Psoas muscle (tissue), 8 donors: ENCODE measurements around the gene BAIAP2. TPM values are rescaled to one million over a fixed set of nuclear protein-coding genes. Genes with fewer than 3 reads are reported as not detected.
A peak's percentile ranks its signal among the peaks of the same experiment; 100 is the strongest.

Source experiments
- ATAC-seq, 4 donors: fragments of 200-7000 bp; cut with Tn5 transposase; one replicate each; pipeline ENCODE4 v1.9.1; 2020; ENCODE audit warnings: moderate library complexity in 3 of 4, mild to moderate bottlenecking in 2 of 4
- DNase-seq, 2 donors: peaks; one replicate each; pipeline ENCODE4 v3.0.0-alpha.2; 2020
- H3K27ac ChIP-seq: fragments of 200-600 bp; one replicate; pipeline ENCODE4 v1.8.0; 2022
- H3K27me3 ChIP-seq, 3 donors: fragments of 200-600 bp in 1 of 3; one replicate each; pipeline versions ENCODE4 v1.6.1 to v1.8.0; 2013 to 2022; ENCODE audit warnings: low read length in 2 of 3, mild to moderate bottlenecking in 2 of 3, moderate library complexity in 1 of 3; ENCODE audit not compliant: insufficient read depth in 3 of 3
- H3K36me3 ChIP-seq, 2 donors: fragments of 200-600 bp in 1 of 2; one replicate each; pipeline versions ENCODE4 v1.6.1 to v1.8.0; 2013 to 2022; ENCODE audit warnings: low read depth in 1 of 2, mild to moderate bottlenecking in 1 of 2, moderate library complexity in 1 of 2; ENCODE audit not compliant: insufficient read depth in 1 of 2
- H3K4me1 ChIP-seq: fragments of 200-600 bp; one replicate; pipeline ENCODE4 v1.8.0; 2022
- H3K4me3 ChIP-seq: fragments of 200-600 bp; one replicate; pipeline ENCODE4 v1.8.0; 2022; ENCODE audit warnings: mild to moderate bottlenecking
- H3K9me3 ChIP-seq: fragments of 200-600 bp; one replicate; pipeline ENCODE4 v1.8.0; 2022
- CTCF ChIP-seq: fragments of 200-600 bp; IDR thresholded peaks from one replicate; pipeline ENCODE4 v1.8.0; 2022; ENCODE audit warnings: antibody characterized with exemption
- WGBS, 3 donors: extraction: QIAGEN DNeasy Blood & Tissue Kit; methylation state at CpG; one replicate each; pipeline versions ENCODE4 v1.1.6 to v1.1.7; 2013; 5-methylcytosine and 5-hydroxymethylcytosine counted together
- intact Hi-C, 2 donors: fragments of 100-400 bp; cut with DNase I; formaldehyde crosslinking; loops; one replicate each; pipeline versions ENCODE4 v1.11.0 to v1.14.2; 2022
- polyA plus RNA-seq, 3 donors: library from polyadenylated mRNA; stranded (reverse); fragments of 200-250 nt; gene quantifications; one replicate each; pipeline ENCODE4 v1.2.3, GENCODE V29; 2013
- total RNA-seq, 4 donors: library from RNA; stranded (reverse); fragmentation: NEBNext Ultra II Directional in 2 of 4; extraction: Animal tissue kit (Norgen Biotek cat#: 25700) in 2 of 4; gene quantifications; one replicate each; pipeline versions ENCODE4 v1.2.1 to v1.2.4, GENCODE V29; 2021 to 2023
- donor health status: healthy with polysubstance abuse.
- donor health status: DM: no; HTN: no; CAD: no; lungs with moderate emphysema.
- donor health status: Bipolar disorder and iron deficiency.
- donor health status: healthy.
- donor health status: DM: yes; HTN: yes; CAD: no.
- donor health status: DM: no; HTN: no; CAD: no.
- donor health status: DM: no; HTN: no; CAD: no.
- donor health status: DM: yes; HTN: yes; CAD: no.

The BAIAP2 gene
- total and polyA plus RNA-seq, 7 donors, result 3.9 to 28.9 (median 8.6) TPM

DNA sequence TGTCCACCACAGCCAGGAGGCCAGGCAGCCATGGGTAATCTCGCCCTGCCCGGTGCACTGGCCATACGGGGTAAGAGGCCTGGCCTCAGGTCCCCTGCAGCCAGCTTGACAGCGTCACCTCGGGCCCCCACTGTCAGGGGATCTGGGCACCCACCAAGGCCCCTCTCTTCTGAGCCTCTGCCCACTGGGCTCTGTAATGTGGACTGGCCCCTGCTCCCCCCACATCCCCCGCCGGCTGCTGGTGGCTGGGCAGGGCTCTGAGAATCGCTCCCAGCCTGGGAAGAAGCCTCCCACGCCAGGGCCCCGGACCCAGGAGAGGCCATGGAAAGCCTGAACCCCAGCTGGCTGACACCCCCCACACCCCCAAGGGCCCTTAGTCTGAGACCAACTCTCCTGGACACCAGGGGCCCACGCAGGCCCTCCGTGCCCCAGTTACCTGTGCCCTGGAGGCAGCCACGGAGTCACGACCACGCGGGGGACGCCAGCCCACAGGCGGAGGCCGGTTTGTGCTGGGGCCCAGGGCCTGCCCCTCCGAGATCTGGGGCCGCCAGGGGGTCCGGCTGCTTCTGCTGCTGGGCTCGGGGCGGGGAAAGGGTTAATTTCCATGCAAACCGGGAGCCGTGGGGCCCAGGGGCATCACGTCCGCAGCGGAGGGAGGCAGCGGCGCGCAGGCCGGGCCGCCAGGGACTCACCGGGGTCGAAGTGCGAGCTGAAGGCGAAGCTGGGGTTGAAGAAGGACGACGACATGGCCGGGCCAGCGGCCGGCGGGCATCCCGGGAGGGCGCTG is 130.5 kb downstream of the BAIAP2 start, which contains the start of gene PVALEF:
Gene PVALEF, plus strand, starts transcription at position 262 of the 787 bp plus-strand sequence. CDS start 15,720 bp downstream, outside the sequence.
- intact Hi-C loops, result no loop called here
- peak in 1 of 2 donors; percentile 52 for DNase-seq
- H3K36me3 ChIP-seq, result no peaks in the 10 kb centered on the region
- H3K9me3 ChIP-seq, result no peaks in the 10 kb centered on the region
- no peak within 1 kb of the TSS for H3K27ac ChIP-seq
- TF ChIP-seq CTCF, result no peak
- ATAC-seq, result peak in 2 of 4 donors; percentile 13 to 43
- WGBS, 3 donors, result 14 to 26% (median 22%) methylated on average over 37 to 46 of the region's 46 CpGs
- peaks cover 0 to 44% (median 13%) of the 10 kb centered on the region in 3 donors for H3K27me3 ChIP-seq
- peak within 1 kb of the TSS; percentile 51 for H3K4me3 ChIP-seq
- H3K4me1 ChIP-seq, result peaks cover 3% of the 10 kb centered on the region

DNA sequence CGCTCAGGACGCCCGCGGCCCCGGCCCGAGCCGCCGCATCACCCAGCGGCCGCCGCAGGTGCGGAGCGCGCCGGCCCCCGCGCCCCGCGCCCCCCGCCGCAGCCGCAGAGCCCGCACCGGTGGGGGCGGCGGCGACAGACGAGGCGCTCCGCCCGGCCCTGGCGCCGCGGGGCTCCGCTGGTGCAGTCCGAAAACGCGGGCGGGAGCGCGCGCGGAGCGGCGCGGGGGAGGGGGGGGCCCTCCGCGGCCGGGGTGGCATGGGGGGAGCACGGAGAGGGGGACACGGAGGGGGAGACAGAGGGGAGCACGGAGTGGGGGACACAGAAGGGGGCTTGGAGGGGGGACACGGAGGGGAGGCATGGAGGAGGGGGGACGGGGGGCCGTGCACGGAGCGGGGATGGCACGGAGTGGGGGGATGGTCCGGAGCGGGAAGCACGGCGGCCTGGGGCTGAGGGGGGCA is 131.1 kb downstream of the BAIAP2 start, which contains the start of gene AATK:
Gene AATK, minus strand, starts transcription at position 189 of the 460 bp plus-strand sequence. CDS start 229 bp downstream, outside the sequence.
- H3K9me3 ChIP-seq, result no peaks in the 10 kb centered on the region
- intact Hi-C loops, result no loop called here
- no peak for TF ChIP-seq CTCF
- no peak for ATAC-seq
- peaks cover 0 to 44% (median 18%) of the 10 kb centered on the region in 3 donors for H3K27me3 ChIP-seq
- peak within 1 kb of the TSS; percentile 51 for H3K4me3 ChIP-seq
- no peaks in the 10 kb centered on the region for H3K36me3 ChIP-seq
- 0 to 2% (median 2%) methylated on average over 20 to 62 of the region's 62 CpGs for WGBS, 3 donors
- H3K27ac ChIP-seq, result no peak within 1 kb of the TSS
- H3K4me1 ChIP-seq, result peaks cover 3% of the 10 kb centered on the region
- DNase-seq, result peak in 1 of 2 donors; percentile 28

Other genes starting within 250 kb of the BAIAP2 start
- gene CHMP6, start 43.3 kb upstream of the BAIAP2 start, total RNA-seq, result 10 to 100 TPM; 32.0 to 36.9 (median 33.6) TPM
- gene CHMP6, start 43.3 kb upstream of the BAIAP2 start, polyA plus RNA-seq, result 10 to 100 TPM; 38.3 to 53.2 (median 45.6) TPM
- not detected for gene PVALEF, start 130.4 kb downstream of the BAIAP2 start, total RNA-seq
- gene PVALEF, start 130.4 kb downstream of the BAIAP2 start, polyA plus RNA-seq, result not detected
- 1 to 10 TPM; 1.0 to 1.8 (median 1.4) TPM for gene AATK, start 131.1 kb downstream of the BAIAP2 start, total RNA-seq
- gene AATK, start 131.1 kb downstream of the BAIAP2 start, polyA plus RNA-seq, result under 1 TPM; 0.21 to 0.53 (median 0.47) TPM
- 1 to 10 TPM; 3.7 to 8.6 (median 6.0) TPM for gene CEP131, start 187.8 kb downstream of the BAIAP2 start, total RNA-seq
- 1 to 10 TPM; 4.6 to 5.7 (median 4.9) TPM for gene CEP131, start 187.8 kb downstream of the BAIAP2 start, polyA plus RNA-seq
- gene TEPSIN, start 203.9 kb downstream of the BAIAP2 start, total RNA-seq, result 10 to 100 TPM; 10.9 to 22.1 (median 11.8) TPM
- 10 to 100 TPM; 11.2 to 14.3 (median 13.6) TPM for gene TEPSIN, start 203.9 kb downstream of the BAIAP2 start, polyA plus RNA-seq
- gene NDUFAF8, start 204.2 kb downstream of the BAIAP2 start, total RNA-seq, result 10 to 100 TPM; 45.6 to 58.5 (median 55.0) TPM
- gene NDUFAF8, start 204.2 kb downstream of the BAIAP2 start, polyA plus RNA-seq, result 10 to 100 TPM; 42.4 to 63.8 (median 54.9) TPM